ENCODE results near the gene ANKFY1.
"Not testable (repeated sequence)": the region's sequence is repeated elsewhere in the genome, so short reads cannot be mapped to it uniquely, and the experiment has no call there.

Gene ANKFY1

GRCh38 chr17:4206962-4207361 lies 56.8 kb downstream of the ANKFY1 start:
- FAIRE-seq (peak; percentile 88), DNase-seq (ENCODE audit: insufficient read length, low spot score) (no peak)
- TF ChIP-seq SPI1 (IDR thresholded peaks at IDR 0.05; ENCODE audit: low read depth, low read length) (0 out of 2 replicates have a peak, but pooled peaks have one; percentile 9), POLR2A (IDR thresholded peaks at IDR 0.05; ENCODE audit: low read depth, low read length) (no peak), POLR2AphosphoS5 (IDR thresholded peaks at IDR 0.05; ENCODE audit: low read depth, low read length) (no peak), PAX5 (IDR thresholded peaks at IDR 0.05; ENCODE audit: insufficient read depth, low read length, severe bottlenecking) (no peak), TAF1 (IDR thresholded peaks at IDR 0.05; ENCODE audit: low read depth, low read length) (no peak), POU2F2 (IDR thresholded peaks at IDR 0.05; ENCODE audit: low read depth, low read length) (no peak)

GRCh38 chr17:4205917-4206316 lies 57.9 kb downstream of the ANKFY1 start:
- FAIRE-seq (no peak), DNase-seq (ENCODE audit: insufficient read length, low spot score) (no peak)
- TF ChIP-seq POU2F2 (IDR thresholded peaks at IDR 0.05; ENCODE audit: low read depth, low read length) (no peak), TAF1 (IDR thresholded peaks at IDR 0.05; ENCODE audit: low read depth, low read length) (no peak), POLR2AphosphoS5 (IDR thresholded peaks at IDR 0.05; ENCODE audit: low read depth, low read length) (no peak)

DNA sequence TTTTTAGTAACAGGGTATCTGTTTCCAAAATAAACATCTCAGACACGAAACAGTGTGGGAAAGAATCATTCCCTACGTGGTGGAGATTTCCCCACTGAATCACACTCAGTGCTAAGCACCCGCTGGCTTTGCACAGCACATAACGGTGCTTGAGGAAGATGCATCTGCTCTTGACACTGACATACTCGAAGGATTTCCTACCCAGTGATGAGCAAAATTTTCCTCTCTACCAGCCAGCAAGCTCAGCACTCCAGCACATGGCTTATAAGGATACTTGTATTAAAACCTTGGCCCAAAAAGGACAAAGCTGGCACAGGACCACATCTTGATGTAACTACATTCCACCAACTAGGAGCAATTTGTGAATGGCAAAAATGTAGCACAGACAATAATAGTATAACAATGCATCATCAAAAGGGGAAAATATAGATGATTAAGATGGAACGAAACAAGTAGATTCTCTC lies 59.0 kb downstream of the ANKFY1 start:
- no peak for FAIRE-seq
- TF ChIP-seq POLR2AphosphoS5 (IDR thresholded peaks at IDR 0.05; ENCODE audit: low read depth, low read length) (no peak), POLR2A (IDR thresholded peaks at IDR 0.05; ENCODE audit: low read depth, low read length) (no peak), SPI1 (IDR thresholded peaks at IDR 0.05; ENCODE audit: low read depth, low read length) (no peak), PAX5 (IDR thresholded peaks at IDR 0.05; ENCODE audit: insufficient read depth, low read length, severe bottlenecking) (no peak), POU2F2 (IDR thresholded peaks at IDR 0.05; ENCODE audit: low read depth, low read length) (no peak), TAF1 (IDR thresholded peaks at IDR 0.05; ENCODE audit: low read depth, low read length) (no peak)
- DNase-seq (ENCODE audit: insufficient read length, low spot score), result no peak

- TF ChIP-seq POLR2AphosphoS5 (IDR thresholded peaks at IDR 0.05; ENCODE audit: low read depth, low read length), result no peak
- no peak for TF ChIP-seq POU2F2 (IDR thresholded peaks at IDR 0.05; ENCODE audit: low read depth, low read length)
- no peak for TF ChIP-seq TAF1 (IDR thresholded peaks at IDR 0.05; ENCODE audit: low read depth, low read length)
- TF ChIP-seq PAX5 (IDR thresholded peaks at IDR 0.05; ENCODE audit: insufficient read depth, low read length, severe bottlenecking), result no peak
- TF ChIP-seq SPI1 (IDR thresholded peaks at IDR 0.05; ENCODE audit: low read depth, low read length), result no peak
- no peak for TF ChIP-seq POLR2A (IDR thresholded peaks at IDR 0.05; ENCODE audit: low read depth, low read length)
- DNase-seq (ENCODE audit: insufficient read length, low spot score) (no peak), FAIRE-seq (peak; percentile 48)
Observed at GRCh38 chr17:4204190-4204589, 59.6 kb downstream of the ANKFY1 start.

DNA sequence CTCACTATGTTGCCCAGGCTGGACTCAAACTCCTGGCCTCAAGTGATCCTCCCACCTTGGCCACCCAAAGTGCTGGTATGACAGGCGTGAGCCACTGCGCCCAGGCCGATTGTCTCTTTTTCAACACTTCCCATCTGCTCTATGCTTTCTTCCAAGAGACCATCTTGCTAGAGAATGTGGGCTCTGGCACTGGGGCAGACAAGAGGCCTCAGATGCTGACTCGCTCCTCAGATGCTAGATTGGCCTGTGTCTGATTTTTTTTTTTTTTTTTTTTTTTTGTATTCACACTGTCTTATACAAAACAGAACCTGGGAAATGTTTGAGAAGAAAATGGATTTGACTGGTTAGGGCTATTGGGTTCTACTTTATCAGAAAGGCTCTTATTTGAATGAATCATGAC lies 62.6 kb downstream of the ANKFY1 start:
- FAIRE-seq (no peak), DNase-seq (ENCODE audit: insufficient read length, low spot score) (no peak)
- TF ChIP-seq POU2F2 (IDR thresholded peaks at IDR 0.05; ENCODE audit: low read depth, low read length) (no peak), PAX5 (IDR thresholded peaks at IDR 0.05; ENCODE audit: insufficient read depth, low read length, severe bottlenecking) (no peak), POLR2AphosphoS5 (IDR thresholded peaks at IDR 0.05; ENCODE audit: low read depth, low read length) (no peak), POLR2A (IDR thresholded peaks at IDR 0.05; ENCODE audit: low read depth, low read length) (no peak), TAF1 (IDR thresholded peaks at IDR 0.05; ENCODE audit: low read depth, low read length) (no peak), SPI1 (IDR thresholded peaks at IDR 0.05; ENCODE audit: low read depth, low read length) (no peak)

GRCh38 chr17:4199818-4200402 lies 63.9 kb downstream of the ANKFY1 start:
- no peak for FAIRE-seq

GRCh38 chr17:4198995-4199394 lies 64.8 kb downstream of the ANKFY1 start:
- FAIRE-seq (no peak), DNase-seq (ENCODE audit: insufficient read length, low spot score) (no peak)
- TF ChIP-seq POLR2A (IDR thresholded peaks at IDR 0.05; ENCODE audit: low read depth, low read length), result no peak
- TF ChIP-seq TAF1 (IDR thresholded peaks at IDR 0.05; ENCODE audit: low read depth, low read length), result no peak
- no peak for TF ChIP-seq SPI1 (IDR thresholded peaks at IDR 0.05; ENCODE audit: low read depth, low read length)
- TF ChIP-seq PAX5 (IDR thresholded peaks at IDR 0.05; ENCODE audit: insufficient read depth, low read length, severe bottlenecking), result no peak
- TF ChIP-seq POLR2AphosphoS5 (IDR thresholded peaks at IDR 0.05; ENCODE audit: low read depth, low read length), result no peak
- TF ChIP-seq POU2F2 (IDR thresholded peaks at IDR 0.05; ENCODE audit: low read depth, low read length), result no peak

More at GRCh38 chr17:4199818-4200402, 63.9 kb downstream of the ANKFY1 start:
- DNase-seq (ENCODE audit: insufficient read length, low spot score), result no peak
- no peak for TF ChIP-seq TAF1 (IDR thresholded peaks at IDR 0.05; ENCODE audit: low read depth, low read length)
- TF ChIP-seq POU2F2 (IDR thresholded peaks at IDR 0.05; ENCODE audit: low read depth, low read length), result no peak
- TF ChIP-seq SPI1 (IDR thresholded peaks at IDR 0.05; ENCODE audit: low read depth, low read length), result no peak
- no peak for TF ChIP-seq POLR2AphosphoS5 (IDR thresholded peaks at IDR 0.05; ENCODE audit: low read depth, low read length)
- no peak for TF ChIP-seq PAX5 (IDR thresholded peaks at IDR 0.05; ENCODE audit: insufficient read depth, low read length, severe bottlenecking)
- TF ChIP-seq POLR2A (IDR thresholded peaks at IDR 0.05; ENCODE audit: low read depth, low read length), result no peak

GRCh38 chr17:4195306-4195705 lies 68.5 kb downstream of the ANKFY1 start:
- DNase-seq (ENCODE audit: insufficient read length, low spot score) (no peak), FAIRE-seq (no peak)
- TF ChIP-seq PAX5 (IDR thresholded peaks at IDR 0.05; ENCODE audit: insufficient read depth, low read length, severe bottlenecking) (no peak), TAF1 (IDR thresholded peaks at IDR 0.05; ENCODE audit: low read depth, low read length) (no peak), POLR2A (IDR thresholded peaks at IDR 0.05; ENCODE audit: low read depth, low read length) (no peak), POLR2AphosphoS5 (IDR thresholded peaks at IDR 0.05; ENCODE audit: low read depth, low read length) (no peak), POU2F2 (IDR thresholded peaks at IDR 0.05; ENCODE audit: low read depth, low read length) (no peak), SPI1 (IDR thresholded peaks at IDR 0.05; ENCODE audit: low read depth, low read length) (no peak)

GRCh38 chr17:4194796-4195195 lies 69.0 kb downstream of the ANKFY1 start:
- TF ChIP-seq POLR2A (IDR thresholded peaks at IDR 0.05; ENCODE audit: low read depth, low read length), result no peak
- no peak for TF ChIP-seq TAF1 (IDR thresholded peaks at IDR 0.05; ENCODE audit: low read depth, low read length)
- TF ChIP-seq POU2F2 (IDR thresholded peaks at IDR 0.05; ENCODE audit: low read depth, low read length), result no peak
- TF ChIP-seq PAX5 (IDR thresholded peaks at IDR 0.05; ENCODE audit: insufficient read depth, low read length, severe bottlenecking), result no peak
- TF ChIP-seq SPI1 (IDR thresholded peaks at IDR 0.05; ENCODE audit: low read depth, low read length), result no peak
- no peak for TF ChIP-seq POLR2AphosphoS5 (IDR thresholded peaks at IDR 0.05; ENCODE audit: low read depth, low read length)
- FAIRE-seq (no peak), DNase-seq (ENCODE audit: insufficient read length, low spot score) (no peak)

- FAIRE-seq; DNase-seq (ENCODE audit: insufficient read length, low spot score): not testable (repeated sequence)
Observed at GRCh38 chr17:4190791-4191190, 73.0 kb downstream of the ANKFY1 start.
